Ovary (tissue), 3 donors: ENCODE results near the gene IQGAP2.

Experiments used
- CTCF ChIP-seq, 3 donors: fragments of 450-650 bp in 2 of 3; fragments of 200-600 bp in 1 of 3; IDR thresholded peaks; one replicate each; pipeline versions ENCODE4 v1.5.1 to v1.8.0; 2016 to 2022; ENCODE audit warnings: antibody characterized with exemption in 3 of 3, mild to moderate bottlenecking in 1 of 3
- EP300 ChIP-seq: sonication (generic); formaldehyde crosslinking; IDR thresholded peaks from one replicate; pipeline ENCODE4 v1.6.1; 2017; ENCODE audit warnings: antibody characterized with exemption
- POLR2A ChIP-seq: fragments of 450-650 bp; IDR thresholded peaks from one replicate; pipeline ENCODE4 v1.6.1; 2017; ENCODE audit warnings: antibody characterized with exemption, mild to moderate bottlenecking, moderate library complexity
- donor health status: DM: no; HTN: no; CAD: no.

GRCh38 chr5:76485511-76485910 is 82.4 kb downstream of the IQGAP2 start:
- no peak for TF ChIP-seq CTCF (IDR thresholded peaks at IDR 0.05)
- TF ChIP-seq POLR2A, result no peak
- no peak for TF ChIP-seq EP300
